KG1 (cell line): ENCODE data around the gene DTX4.

Source experiments
- DNase-seq: peaks from one replicate; lab custom pipeline; 2025; lab: John Stamatoyannopoulos, UW

Gene DTX4

DNA sequence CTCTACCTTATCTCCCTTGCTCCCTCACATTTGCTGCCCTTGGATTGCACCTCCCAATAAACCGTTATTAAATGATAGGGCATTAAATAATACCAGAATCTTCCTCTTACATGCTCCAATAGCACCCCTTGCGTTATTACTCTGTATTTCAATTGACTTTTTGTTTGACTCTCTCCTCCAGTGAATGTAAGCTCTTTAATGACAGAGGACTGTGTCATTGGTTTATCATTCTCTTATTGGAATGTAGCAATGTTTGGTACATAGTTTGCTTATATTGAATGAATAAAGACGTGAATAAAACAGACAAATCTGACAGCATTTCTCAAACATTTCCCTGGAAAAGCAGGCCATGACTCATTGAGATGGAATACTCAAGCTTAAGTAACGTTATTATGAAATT lies 49.5 kb downstream of the DTX4 start:
- no peak for DNase-seq

DNA sequence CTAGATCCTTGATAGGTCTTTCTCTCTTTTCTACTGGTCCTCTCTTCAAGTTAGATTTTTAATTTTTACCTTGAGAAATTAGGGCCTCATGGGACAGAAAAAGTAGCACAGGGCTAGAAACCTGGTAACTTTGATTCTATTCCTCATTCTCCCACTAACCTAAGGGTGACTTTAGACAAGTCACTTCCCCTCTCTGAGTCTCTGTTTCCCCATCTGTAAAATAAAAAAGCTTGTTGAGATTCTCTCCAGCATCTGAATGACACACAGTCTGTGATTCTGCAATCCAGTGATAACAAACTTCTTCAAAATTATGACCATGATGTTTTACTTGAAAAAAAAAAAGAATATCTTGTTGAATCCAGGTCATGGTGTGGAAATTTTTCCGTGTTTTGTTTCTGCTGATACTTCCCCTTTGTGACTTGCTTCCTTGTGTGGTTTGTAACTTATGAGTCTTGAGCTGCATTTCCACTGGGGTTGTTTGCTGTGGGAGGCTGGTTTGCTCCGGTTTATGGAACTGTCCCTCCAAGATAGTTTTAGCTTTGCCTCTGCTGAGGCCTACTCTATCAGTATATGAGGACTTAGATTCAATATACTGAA lies 50.6 kb downstream of the DTX4 start:
- DNase-seq = no peak

DNA sequence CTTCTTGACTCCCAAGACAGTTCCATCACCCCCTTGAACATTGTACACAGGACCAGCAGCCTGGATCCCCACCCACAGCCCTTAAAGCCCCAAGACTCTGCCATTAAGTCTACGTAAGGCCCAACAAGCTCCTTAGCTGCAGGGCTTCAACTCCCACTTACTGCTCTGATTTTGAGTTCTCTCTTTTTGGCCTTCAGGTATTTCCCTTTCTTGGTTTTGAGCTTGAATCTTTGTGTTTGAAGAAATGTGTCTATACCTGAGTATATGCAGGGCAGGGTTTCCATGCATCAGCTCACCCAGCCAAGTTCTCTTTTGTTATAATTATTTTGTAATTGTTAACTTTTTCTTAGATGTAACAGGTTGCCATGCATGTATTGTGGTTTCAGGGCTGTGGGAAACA lies 51.2 kb downstream of the DTX4 start:
- DNase-seq = no peak

GRCh38 chr11:59223611-59224010 lies 51.7 kb downstream of the DTX4 start:
- no peak for DNase-seq

GRCh38 chr11:59224351-59224928 lies 52.5 kb downstream of the DTX4 start:
- DNase-seq = no peak

DNA sequence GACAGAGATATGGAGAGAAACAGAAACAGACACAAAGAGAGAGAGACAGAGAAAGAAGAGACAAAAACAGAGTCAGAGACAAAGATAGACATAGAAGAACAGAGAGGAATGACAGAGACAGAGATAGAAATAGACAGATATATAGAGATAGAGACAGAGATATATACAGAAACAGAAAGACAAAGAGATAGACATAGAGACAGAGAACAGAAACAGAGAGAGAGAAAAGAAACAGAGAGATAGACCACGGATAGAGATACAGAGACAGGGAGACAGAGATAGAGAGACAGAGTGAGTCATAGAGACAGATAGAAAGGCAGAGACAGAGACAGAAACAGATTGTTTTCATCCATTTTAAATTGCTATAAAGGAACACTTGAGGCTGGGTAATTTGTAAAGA lies 53.1 kb downstream of the DTX4 start:
- DNase-seq = no peak

- no peak for DNase-seq
These were observed 54.5 kb downstream of the DTX4 start for GRCh38 chr11:59226396-59226795.

GRCh38 chr11:59240322-59240721 lies 68.4 kb downstream of the DTX4 start:
- no peak for DNase-seq

DNA sequence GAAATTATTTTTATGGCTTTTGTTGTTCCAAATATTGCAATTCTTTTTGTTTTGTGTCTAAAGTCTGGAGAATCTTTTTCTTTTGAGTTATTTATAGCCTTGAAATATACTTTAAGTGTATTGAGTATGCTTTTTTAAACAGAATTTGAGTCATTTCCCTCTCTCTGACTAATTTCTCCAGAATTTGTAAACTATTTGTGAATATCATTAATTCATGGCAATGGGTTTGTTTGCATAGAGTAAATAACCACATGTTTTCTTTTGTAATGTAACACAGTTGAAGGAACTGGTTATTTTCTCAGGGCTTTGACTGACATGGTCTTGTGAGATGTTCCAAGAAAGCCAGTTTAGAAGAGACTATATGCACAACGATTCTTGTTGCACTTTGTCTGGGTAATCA lies 71.7 kb downstream of the DTX4 start:
- no peak for DNase-seq

- no peak for DNase-seq
These were observed 75.7 kb downstream of the DTX4 start for GRCh38 chr11:59247531-59248227.

- no peak for DNase-seq
These were observed 77.6 kb downstream of the DTX4 start for GRCh38 chr11:59249535-59249934.

GRCh38 chr11:59253001-59253400 lies 81.1 kb downstream of the DTX4 start:
- no peak for DNase-seq

- DNase-seq = no peak
These were observed 82.4 kb downstream of the DTX4 start for GRCh38 chr11:59254286-59254685.

DNA sequence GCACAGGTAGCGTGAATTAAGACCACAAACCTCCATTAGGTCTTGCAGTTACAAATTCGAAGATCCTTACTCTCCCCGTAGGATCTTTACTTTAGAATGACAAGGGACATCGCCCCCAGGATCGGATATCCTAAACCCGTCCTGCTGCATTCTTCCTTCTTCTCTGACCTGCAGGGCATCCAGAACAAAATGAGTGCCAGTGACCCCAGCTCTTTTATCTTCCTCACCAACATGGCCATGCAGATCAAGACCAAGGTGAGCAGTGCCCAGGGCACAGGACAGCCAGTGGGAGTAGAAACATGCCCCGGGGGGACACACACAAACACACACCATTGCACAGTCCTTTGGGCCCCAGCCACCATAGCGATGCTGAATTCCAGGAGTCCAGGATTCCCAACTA lies 83.3 kb downstream of the DTX4 start:
- DNase-seq = no peak
